D721Med (cell line): ENCODE results near the gene TUBA4B.

Experiments
- DNase-seq: peaks from one replicate; pipeline ENCODE4 v3.0.0; 2011; ENCODE audit warnings: low spot score; ENCODE audit not compliant: insufficient read length
- FAIRE-seq: peaks from 2 replicates; lab custom pipeline; 2011; peaks lifted over from hg19 to GRCh38; lab: Jason Lieb, UNC
- TF ChIP-seq, protein P1 (sequence below): IDR thresholded peaks from 2 replicates; pipeline ENCODE4 v1.5.1; 2012; ENCODE audit warnings: mild to moderate bottlenecking, control low read depth; ENCODE audit not compliant: insufficient read depth; ENCODE audit errors: missing control alignments

The TUBA4B gene

DNA sequence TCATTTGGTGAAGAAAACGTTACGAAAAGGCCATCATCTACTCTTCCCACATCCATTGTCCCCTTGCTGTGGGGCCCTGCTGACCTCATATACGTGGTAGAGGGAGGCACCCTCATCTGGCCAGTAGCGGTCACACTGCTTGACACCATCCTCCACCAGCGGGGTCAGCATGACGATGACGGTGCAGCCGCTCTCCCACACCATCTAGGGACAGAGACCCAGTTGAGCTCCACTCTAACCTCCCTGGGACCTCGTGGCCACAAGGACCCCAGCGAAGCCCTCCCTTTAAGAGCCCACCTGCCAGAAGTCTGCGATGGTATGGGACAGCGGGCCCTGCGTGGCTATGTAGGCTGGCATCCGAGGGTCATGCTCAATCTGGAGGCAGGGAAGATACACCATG is 43.1 kb downstream of the TUBA4B start:
- DNase-seq (no peak), FAIRE-seq (no peak)
- TF ChIP-seq, protein P1, sequence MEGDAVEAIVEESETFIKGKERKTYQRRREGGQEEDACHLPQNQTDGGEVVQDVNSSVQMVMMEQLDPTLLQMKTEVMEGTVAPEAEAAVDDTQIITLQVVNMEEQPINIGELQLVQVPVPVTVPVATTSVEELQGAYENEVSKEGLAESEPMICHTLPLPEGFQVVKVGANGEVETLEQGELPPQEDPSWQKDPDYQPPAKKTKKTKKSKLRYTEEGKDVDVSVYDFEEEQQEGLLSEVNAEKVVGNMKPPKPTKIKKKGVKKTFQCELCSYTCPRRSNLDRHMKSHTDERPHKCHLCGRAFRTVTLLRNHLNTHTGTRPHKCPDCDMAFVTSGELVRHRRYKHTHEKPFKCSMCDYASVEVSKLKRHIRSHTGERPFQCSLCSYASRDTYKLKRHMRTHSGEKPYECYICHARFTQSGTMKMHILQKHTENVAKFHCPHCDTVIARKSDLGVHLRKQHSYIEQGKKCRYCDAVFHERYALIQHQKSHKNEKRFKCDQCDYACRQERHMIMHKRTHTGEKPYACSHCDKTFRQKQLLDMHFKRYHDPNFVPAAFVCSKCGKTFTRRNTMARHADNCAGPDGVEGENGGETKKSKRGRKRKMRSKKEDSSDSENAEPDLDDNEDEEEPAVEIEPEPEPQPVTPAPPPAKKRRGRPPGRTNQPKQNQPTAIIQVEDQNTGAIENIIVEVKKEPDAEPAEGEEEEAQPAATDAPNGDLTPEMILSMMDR: no peak

DNA sequence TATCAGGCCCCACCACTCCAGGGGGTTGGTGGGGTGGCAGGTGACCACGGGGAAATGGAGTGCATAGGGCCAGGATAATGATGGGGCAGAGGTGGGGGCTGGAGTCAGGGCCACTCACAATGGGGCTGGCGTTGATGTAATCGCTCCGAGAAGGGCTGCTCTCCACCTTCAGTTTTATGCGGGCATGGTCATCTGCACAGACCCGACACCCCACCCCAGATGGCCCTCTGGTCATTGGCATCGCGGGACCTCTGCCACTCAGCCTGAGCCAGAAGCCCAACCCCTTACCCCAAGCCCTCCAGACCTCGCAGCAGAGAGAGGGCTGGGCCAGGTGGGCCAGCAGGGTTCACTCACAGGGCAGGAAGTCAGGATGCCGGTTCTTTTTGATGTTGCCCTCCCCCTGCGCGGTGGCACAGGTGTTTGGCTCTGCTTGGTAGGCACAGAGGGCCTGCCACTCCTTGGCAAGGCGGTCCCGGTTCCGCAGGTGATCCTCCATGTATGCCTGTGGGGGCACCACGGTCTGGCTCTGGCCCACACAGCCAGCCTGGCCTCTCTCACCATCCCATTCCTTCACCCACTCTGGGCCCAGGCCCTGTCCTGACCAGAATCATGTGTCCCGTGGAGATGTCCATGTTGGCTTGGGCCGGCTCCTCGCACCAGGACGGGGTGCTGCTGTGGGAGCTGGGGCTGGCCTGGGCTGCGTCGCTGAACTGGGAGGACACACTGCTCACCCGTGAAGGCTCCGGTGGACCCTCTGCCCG is 43.8 kb downstream of the TUBA4B start:
- no peak for FAIRE-seq

DNA sequence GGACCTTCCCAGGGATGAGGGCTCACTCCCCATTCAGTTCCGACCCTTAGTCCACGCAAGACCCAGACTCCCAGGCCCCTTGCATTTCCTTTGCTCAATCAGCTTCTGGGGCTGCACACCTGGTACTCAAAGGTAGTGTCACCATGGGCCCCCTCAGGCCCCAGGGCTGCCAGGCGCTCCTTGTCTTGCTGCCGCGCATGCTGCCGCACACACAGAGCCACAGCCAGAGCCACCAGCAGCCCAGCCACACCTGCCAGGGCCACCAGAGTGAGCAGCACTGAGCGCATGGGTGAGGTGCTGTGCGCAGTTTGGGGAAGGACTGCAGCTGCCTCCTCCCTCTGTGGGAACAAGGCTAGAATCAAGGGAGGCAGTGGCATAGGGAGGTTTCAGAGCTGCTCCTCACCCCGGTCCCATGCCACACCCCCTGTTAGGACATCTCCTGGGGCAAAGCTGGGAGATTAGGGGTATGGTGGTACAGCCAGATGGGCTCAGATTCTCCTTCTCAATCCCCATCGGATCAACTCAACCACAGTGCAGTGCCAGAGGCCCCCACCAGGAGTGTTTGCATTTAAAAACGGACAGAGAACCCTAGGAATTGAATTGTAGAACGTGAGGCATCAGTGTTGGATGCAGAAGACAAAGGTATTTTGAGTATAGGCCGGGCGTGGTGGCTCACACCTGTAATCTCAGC is 44.9 kb downstream of the TUBA4B start:
- TF ChIP-seq, protein P1: no peak
- no peak for FAIRE-seq
- DNase-seq: no peak

More for the DNA sequence above, 43.8 kb downstream of the TUBA4B start:
- TF ChIP-seq, protein P1: no peak
- no peak for DNase-seq

DNA sequence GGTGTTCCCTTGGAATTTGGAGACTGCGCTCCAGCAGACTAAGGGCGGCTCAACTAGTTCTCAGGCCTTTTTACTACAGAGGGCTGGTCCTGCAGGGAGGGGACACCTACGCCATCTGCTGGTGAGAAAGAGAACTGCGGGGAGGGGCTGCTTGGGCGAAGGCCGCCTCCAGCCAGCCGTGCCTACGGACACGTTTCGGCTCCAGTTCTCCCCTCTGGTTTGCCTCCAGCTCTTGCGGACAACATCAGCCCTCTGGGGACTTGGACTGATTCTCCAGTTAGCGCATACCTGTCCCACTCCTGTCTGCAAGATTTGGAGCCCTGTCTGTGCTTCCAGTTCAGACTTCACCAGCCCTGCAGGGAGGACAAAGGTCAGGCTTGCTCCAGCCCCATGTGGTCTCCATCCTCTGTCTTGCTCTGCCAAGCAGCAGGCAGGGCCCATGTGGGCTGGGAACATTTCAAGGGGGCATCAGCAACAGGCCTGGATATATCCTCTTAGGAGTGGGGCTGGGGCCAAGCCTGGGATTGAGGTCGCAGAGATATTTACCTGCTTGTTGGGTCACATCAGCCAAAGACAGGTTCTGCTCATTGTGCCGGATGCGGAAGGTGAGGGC is 45.8 kb downstream of the TUBA4B start:
- no peak for FAIRE-seq
- DNase-seq: peak; percentile 92
- TF ChIP-seq, protein P1: peak; percentile 90

DNA sequence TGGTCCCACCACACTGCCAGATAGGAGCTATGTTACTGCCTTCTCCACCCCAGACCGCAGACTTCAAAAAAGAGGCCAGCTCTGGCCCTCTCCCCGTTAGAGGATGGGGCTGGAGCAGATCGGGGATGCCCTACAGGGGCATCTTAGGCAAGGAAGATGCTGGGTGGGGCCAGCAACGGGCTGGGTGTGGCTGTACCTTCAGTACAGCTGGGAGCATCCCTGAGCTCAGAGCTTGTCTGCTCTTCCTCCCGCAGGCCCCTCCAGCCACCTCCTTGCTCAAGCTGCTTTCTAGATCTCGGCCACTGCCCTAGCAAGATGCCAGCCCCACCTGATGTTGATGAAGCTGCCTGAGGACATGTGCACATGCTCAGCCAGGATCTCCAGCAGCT is 46.3 kb downstream of the TUBA4B start:
- DNase-seq: no peak
- TF ChIP-seq, protein P1: no peak
- no peak for FAIRE-seq

DNA sequence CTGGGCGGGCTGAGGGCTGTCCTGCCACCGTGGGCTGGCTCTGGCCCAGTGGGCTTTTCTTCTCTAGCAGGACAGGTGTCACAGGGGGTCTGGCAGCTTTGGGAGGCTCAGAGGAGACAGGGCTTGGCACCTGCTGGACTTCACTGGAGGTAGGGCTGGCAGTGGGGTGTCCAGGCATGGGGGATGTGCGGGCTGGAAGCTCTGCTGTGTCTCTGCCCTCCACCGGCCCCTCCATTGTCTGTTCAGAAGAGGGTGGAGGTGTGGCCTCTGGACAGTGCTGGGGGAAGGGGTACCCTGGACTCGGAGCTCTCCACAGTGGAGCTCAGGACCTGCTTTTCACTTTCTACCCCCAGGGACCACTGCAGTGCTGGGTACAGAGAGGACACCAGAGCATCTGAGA is 47.0 kb downstream of the TUBA4B start:
- no peak for FAIRE-seq
- no peak for DNase-seq
- TF ChIP-seq, protein P1: no peak
